Stomach (tissue), 9 donors: ENCODE results near the gene SLC22A13. TPM values are rescaled to one million over a fixed set of nuclear protein-coding genes. Genes with fewer than 3 reads are reported as not detected.

ENCODE experiments used
- DNase-seq, 2 donors: peaks; one replicate each; pipeline versions ENCODE4 v3.0.0 to v3.0.0-alpha.2; 2013 to 2019
- H3K27ac ChIP-seq, 5 donors: fragments of 200-600 bp in 4 of 5; sonication (generic) in 4 of 5; one replicate each; pipeline ENCODE4 v1.5.1; 2013 to 2019; ENCODE audit warnings: mild to moderate bottlenecking in 1 of 5, moderate library complexity in 1 of 5
- H3K27me3 ChIP-seq, 3 donors: fragments of 200-600 bp; sonication (generic); one replicate each; pipeline ENCODE4 v1.5.1; 2017 to 2019; ENCODE audit warnings: mixed run types in 1 of 3
- H3K36me3 ChIP-seq, 4 donors: fragments of 200-600 bp; sonication (generic); 1 replicate in 3 of 4; 2 replicates in 1 of 4; pipeline ENCODE4 v1.5.1; 2016 to 2019
- H3K4me1 ChIP-seq, 4 donors: fragments of 200-600 bp; sonication (generic); one replicate each; pipeline ENCODE4 v1.5.1; 2016 to 2019
- H3K4me3 ChIP-seq, 4 donors: fragments of 200-600 bp; sonication (generic) in 3 of 4; one replicate each; pipeline ENCODE4 v1.5.1; 2016 to 2019; ENCODE audit warnings: mild to moderate bottlenecking in 1 of 4
- H3K9me3 ChIP-seq, 4 donors: fragments of 200-600 bp; sonication (generic); one replicate each; pipeline ENCODE4 v1.5.1; 2016 to 2019
- CTCF ChIP-seq, 7 experiments: fragments of 450-650 bp in 4 of 7; fragments of 200-600 bp in 3 of 7; sonication (generic) in 3 of 7; IDR thresholded peaks; one replicate each; pipeline ENCODE4 v1.5.1; 2016 to 2019; ENCODE audit warnings: antibody characterized with exemption in 7 of 7, control low read depth in 2 of 7, mild to moderate bottlenecking in 1 of 7
- EP300 ChIP-seq: sonication (generic); formaldehyde crosslinking; IDR thresholded peaks from one replicate; pipeline ENCODE4 v1.6.1; 2017; ENCODE audit warnings: antibody characterized with exemption
- POLR2A ChIP-seq, 4 donors: fragments of 450-650 bp; IDR thresholded peaks; one replicate each; pipeline ENCODE4 v1.6.1; 2016; ENCODE audit warnings: antibody characterized with exemption in 4 of 4, control low read depth in 2 of 4, mild to moderate bottlenecking in 1 of 4, moderate library complexity in 1 of 4
- POLR2AphosphoS5 ChIP-seq, 3 donors: sonication (generic); formaldehyde crosslinking; IDR thresholded peaks; one replicate each; pipeline ENCODE4 v1.6.1; 2016; ENCODE audit warnings: antibody characterized with exemption in 3 of 3
- WGBS, 5 donors: extraction: QIAGEN DNeasy Blood & Tissue Kit in 3 of 5; methylation state at CpG; one replicate each; pipeline versions ENCODE4 v1.1.5 to v1.1.7; 2013 to 2018; 5-methylcytosine and 5-hydroxymethylcytosine counted together
- intact Hi-C: fragments of 100-400 bp; cut with DNase I; formaldehyde crosslinking; loops from one replicate; pipeline ENCODE4 v1.15.1; 2023; ENCODE audit warnings: low total_unique reads
- polyA plus RNA-seq, 3 donors: library from polyadenylated mRNA; stranded (reverse); fragments of 200-250 nt; gene quantifications; one replicate each; pipeline ENCODE4 v1.2.3, GENCODE V29; 2013
- total RNA-seq, 5 donors: library from RNA; depleted of rRNA; stranded (reverse); fragments of >200 nt; gene quantifications; one replicate each; pipeline versions ENCODE4 v1.1.0 to v1.2.3, GENCODE V29; 2014 to 2016
- donor health status: healthy with polysubstance abuse.
- donor health status: Bipolar disorder and iron deficiency.
- donor health status: healthy.

The SLC22A13 gene
- total and polyA plus RNA-seq, 8 donors: 0.05 to 0.73 (median 0.29) TPM; not detected in 5

GRCh38 chr3:38297537-38297936 lies 31.9 kb downstream of the SLC22A13 start:
- intact Hi-C loops: no loop called here
- H3K27ac ChIP-seq: no peak overlapping the region

GRCh38 chr3:38297947-38298711 lies 32.5 kb downstream of the SLC22A13 start:
- intact Hi-C loops: no loop called here
- no peaks in the 10 kb centered on the region for H3K36me3 ChIP-seq
- peak in 1 of 7 experiments; percentile 12 for TF ChIP-seq CTCF (IDR thresholded peaks at IDR 0.05)
- TF ChIP-seq POLR2AphosphoS5 (IDR thresholded peaks at IDR 0.05): no peak
- TF ChIP-seq EP300: no peak
- TF ChIP-seq POLR2A (IDR thresholded peaks at IDR 0.05): no peak
- 81 to 89% (median 85%) methylated on average over 5 of the region's 5 CpGs for WGBS, 5 donors
- no peaks in the 10 kb centered on the region for H3K4me1 ChIP-seq
- H3K27me3 ChIP-seq: no peaks in the 10 kb centered on the region
- no peaks in the 10 kb centered on the region for H3K9me3 ChIP-seq
- no peak overlapping the region for H3K27ac ChIP-seq
- no peak for DNase-seq
- H3K4me3 ChIP-seq: no peak overlapping the region

More at GRCh38 chr3:38297537-38297936, 31.9 kb downstream of the SLC22A13 start:
- H3K9me3 ChIP-seq: no peaks in the 10 kb centered on the region
- TF ChIP-seq POLR2A (IDR thresholded peaks at IDR 0.05): no peak
- no peak for TF ChIP-seq CTCF (IDR thresholded peaks at IDR 0.05)
- TF ChIP-seq POLR2AphosphoS5 (IDR thresholded peaks at IDR 0.05): no peak
- TF ChIP-seq EP300: no peak
- H3K4me3 ChIP-seq: no peak overlapping the region
- no peaks in the 10 kb centered on the region for H3K36me3 ChIP-seq
- no peaks in the 10 kb centered on the region for H3K27me3 ChIP-seq
- no peak for DNase-seq
- no peaks in the 10 kb centered on the region for H3K4me1 ChIP-seq

GRCh38 chr3:38306941-38307340 lies 41.3 kb downstream of the SLC22A13 start:
- H3K27ac ChIP-seq: no peak overlapping the region
- no peak for DNase-seq
- H3K4me1 ChIP-seq: no peaks in the 10 kb centered on the region
- TF ChIP-seq CTCF (IDR thresholded peaks at IDR 0.05): no peak
- no peak for TF ChIP-seq POLR2A (IDR thresholded peaks at IDR 0.05)
- H3K9me3 ChIP-seq: no peaks in the 10 kb centered on the region
- H3K4me3 ChIP-seq: no peak overlapping the region
- 84 to 94% (median 91%) methylated on average over 3 to 5 of the region's 5 CpGs for WGBS, 5 donors
- intact Hi-C loops: no loop called here
- H3K27me3 ChIP-seq: no peaks in the 10 kb centered on the region
- H3K36me3 ChIP-seq: no peaks in the 10 kb centered on the region

- no peaks in the 10 kb centered on the region for H3K9me3 ChIP-seq
- H3K27me3 ChIP-seq: no peaks in the 10 kb centered on the region
- H3K4me1 ChIP-seq: no peaks in the 10 kb centered on the region
- intact Hi-C loops: no loop called here
- no peak for TF ChIP-seq EP300
- no peak for TF ChIP-seq POLR2A (IDR thresholded peaks at IDR 0.05)
- TF ChIP-seq CTCF (IDR thresholded peaks at IDR 0.05): no peak
- no peak for TF ChIP-seq POLR2AphosphoS5 (IDR thresholded peaks at IDR 0.05)
- no peaks in the 10 kb centered on the region for H3K36me3 ChIP-seq
- DNase-seq: no peak
- H3K27ac ChIP-seq: no peak overlapping the region
- 88 to 94% (median 90%) methylated on average over 7 to 12 of the region's 12 CpGs for WGBS, 5 donors
- H3K4me3 ChIP-seq: no peak overlapping the region
Observed at GRCh38 chr3:38307599-38307998, 42.0 kb downstream of the SLC22A13 start.
